H1 (cell line): ENCODE measurements around the gene DSCAM. TPM values are rescaled to one million over a fixed set of nuclear protein-coding genes. Genes with fewer than 3 reads are reported as not detected.

Experiments
- SIN3A ChIP-seq, 2 experiments: IDR thresholded peaks in 1 of 2; conservative IDR thresholded peaks in 1 of 2; 2 replicates each; pipeline ENCODE4 v1.6.1; 2011 to 2012; ENCODE audit warnings: low read length in 2 of 2, improper control_type of control experiment in 1 of 2, low read depth in 1 of 2, mild to moderate bottlenecking in 1 of 2
- polyA plus RNA-seq, 7 experiments: library from polyadenylated mRNA; depleted of rRNA in 3 of 7; stranded (reverse) in 5 of 7; unstranded in 2 of 7; fragments of >200 nt in 5 of 7; fragments of 200-250 nt in 2 of 7; gene quantifications; 1 replicate in 5 of 7; 2 replicates in 1 of 7; 4 replicates in 1 of 7; pipeline versions ENCODE4 v1.2.1 to v1.2.3, GENCODE V29; 2011 to 2013; ENCODE audit warnings: missing spikeins in 2 of 7, mixed read lengths in 2 of 7
- total RNA-seq: library from RNA; stranded (reverse); fragmentation: NEBNext Ultra II Directional; extraction: Animal tissue kit (Norgen Biotek cat#: 25700); gene quantifications from 2 replicates; pipeline ENCODE4 v1.2.1, GENCODE V29; 2021

DSCAM gene
- total and polyA plus RNA-seq, 2 of the 8 experiments (the other 6 are each of a cell fraction or from before 2014, with no cell fraction given) = 0.02 to 0.15 TPM

DNA sequence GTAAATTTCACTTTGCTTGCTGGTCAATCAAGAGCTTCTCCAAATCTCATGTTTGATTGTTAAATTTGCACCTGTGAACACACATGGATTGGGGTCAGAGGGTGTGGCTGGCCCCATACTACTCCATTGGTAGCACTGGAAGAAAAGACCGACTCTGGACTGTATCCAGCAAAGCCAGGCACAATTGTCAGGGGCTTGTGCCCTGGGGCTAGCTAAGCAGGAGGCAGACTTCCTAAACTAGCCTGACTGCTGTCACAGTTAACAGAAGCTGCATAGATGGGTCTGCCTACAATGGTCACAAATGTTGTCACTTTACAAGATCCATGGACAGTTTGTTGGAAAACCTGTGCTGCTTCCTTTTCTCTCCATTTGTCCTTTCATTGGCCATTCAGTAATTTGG is 421.0 kb downstream of the DSCAM start (continued):
- no peak for TF ChIP-seq SIN3A (conservative IDR thresholded peaks at IDR 0.05 in 1 of 2, IDR thresholded peaks at IDR 0.05 in 1 of 2; ENCODE audit: low read depth in 1 of 2, low read length in 2 of 2)
